IMR-90 (cell line): ENCODE data around the gene SLC38A4. TPM values are rescaled to one million over a fixed set of nuclear protein-coding genes. Genes with fewer than 3 reads are reported as not detected.

Experiments
- ATAC-seq: fragments of 200-7000 bp; cut with Tn5 transposase; 2 replicates; pipeline ENCODE4 v1.9.1; 2020; ENCODE audit warnings: low read depth, mild to moderate bottlenecking, moderate library complexity
- BruUV-seq: library from RNA; stranded (reverse); fragments of 400-500 nt; replicated peaks from 2 replicates; lab custom pipeline; 2021; lab: Mats Ljungman, UMichigan
- CTCF ChIA-PET: fragments of 300-600 bp; formaldehyde crosslinking; extraction: SDS; loops from one replicate; lab custom pipeline; 2021; ENCODE audit warnings: antibody characterized with exemption; lab: Yijun Ruan, JAX
- POLR2A ChIA-PET: fragments of 300-600 bp; sonication (Branson Sonifier 250); formaldehyde crosslinking; loops from one replicate; lab custom pipeline; 2022; ENCODE audit warnings: antibody characterized with exemption; ENCODE audit not compliant: unreplicated experiment; lab: Charles Lee
- DNase-seq: peaks from one replicate; pipeline ENCODE4 v3.0.0; 2013
- H2AFZ ChIP-seq: replicated peaks from 2 replicates; pipeline ENCODE3; 2013; ENCODE audit warnings: low read length, mild to moderate bottlenecking; ENCODE audit not compliant: poor library complexity
- H2AK5ac ChIP-seq: 2 replicates; pipeline ENCODE4 v1.6.1; 2013; ENCODE audit warnings: low read depth, low read length, inconsistent platforms
- H2AK9ac ChIP-seq: replicated peaks from 2 replicates; pipeline ENCODE3; 2013; ENCODE audit warnings: mild to moderate bottlenecking, low read depth, low read length, moderate library complexity; ENCODE audit not compliant: poor library complexity
- H2BK120ac ChIP-seq: 2 replicates; pipeline ENCODE4 v1.6.1; 2013; ENCODE audit warnings: low read depth, low read length, inconsistent platforms
- H2BK15ac ChIP-seq: 3 replicates; pipeline ENCODE4 v1.6.1; 2013; ENCODE audit warnings: low read depth, low read length, inconsistent platforms
- H2BK20ac ChIP-seq: 2 replicates; pipeline ENCODE4 v1.6.1; 2013; ENCODE audit warnings: low read depth, mild to moderate bottlenecking, inconsistent platforms, low read length, moderate library complexity
- H2BK5ac ChIP-seq: 2 replicates; pipeline ENCODE4 v1.6.1; 2013; ENCODE audit warnings: mild to moderate bottlenecking, low read depth, low read length, inconsistent platforms; ENCODE audit not compliant: poor library complexity, severe bottlenecking
- H3K14ac ChIP-seq: replicated peaks from 2 replicates; pipeline ENCODE4 v1.6.1; 2013; ENCODE audit warnings: low read depth, low read length, inconsistent platforms
- H3K18ac ChIP-seq: 2 replicates; pipeline ENCODE4 v1.6.1; 2013; ENCODE audit warnings: low read depth, low read length, control low read depth
- H3K23ac ChIP-seq: 2 replicates; pipeline ENCODE4 v1.6.1; 2013; ENCODE audit warnings: low read depth, low read length, inconsistent platforms
- H3K27ac ChIP-seq: 2 replicates; pipeline ENCODE4 v1.5.1; 2013; ENCODE audit warnings: mild to moderate bottlenecking, control low read depth, low read length; ENCODE audit not compliant: insufficient read depth
- H3K27me3 ChIP-seq: 2 replicates; pipeline ENCODE4 v1.6.1; 2013; ENCODE audit warnings: low read length; ENCODE audit not compliant: control insufficient read depth, insufficient read depth
- H3K36me3 ChIP-seq: 2 replicates; pipeline ENCODE4 v1.6.1; 2013; ENCODE audit warnings: low read length, mixed read lengths; ENCODE audit not compliant: control insufficient read depth, insufficient read depth
- H3K4ac ChIP-seq: 2 replicates; pipeline ENCODE4 v1.6.1; 2013; ENCODE audit warnings: low read depth, low read length, inconsistent platforms
- H3K4me1 ChIP-seq: 2 replicates; pipeline ENCODE4 v1.6.1; 2013; ENCODE audit warnings: low read length, mixed read lengths; ENCODE audit not compliant: control insufficient read depth, insufficient read depth
- H3K4me2 ChIP-seq: 2 replicates; pipeline ENCODE4 v1.6.1; 2013; ENCODE audit warnings: low read depth, mild to moderate bottlenecking, control low read depth, low read length, moderate library complexity
- H3K4me3 ChIP-seq: 2 replicates; pipeline ENCODE4 v1.5.1; 2013; ENCODE audit warnings: low read depth, mild to moderate bottlenecking, control low read depth, low read length, moderate library complexity; ENCODE audit not compliant: insufficient read depth
- H3K56ac ChIP-seq: 2 replicates; pipeline ENCODE4 v1.6.1; 2013; ENCODE audit warnings: low read length, inconsistent platforms; ENCODE audit not compliant: insufficient read depth; ENCODE audit errors: extremely low read depth
- H3K79me1 ChIP-seq, 2 experiments: 2 replicates each; pipeline ENCODE4 v1.6.1; 2013; ENCODE audit warnings: low read length in 2 of 2, inconsistent platforms in 1 of 2, low read depth in 1 of 2
- H3K9ac ChIP-seq: 2 replicates; pipeline ENCODE4 v1.6.1; 2013; ENCODE audit warnings: low read depth, low read length, control low read depth
- H3K9me1 ChIP-seq: 2 replicates; pipeline ENCODE4 v1.6.1; 2013; ENCODE audit warnings: low read length, inconsistent platforms; ENCODE audit not compliant: insufficient read depth
- H3K9me3 ChIP-seq: 2 replicates; pipeline ENCODE4 v1.6.1; 2013; ENCODE audit warnings: low read length; ENCODE audit not compliant: control insufficient read depth, insufficient read depth
- H4K20me1 ChIP-seq: 2 replicates; pipeline ENCODE4 v1.6.1; 2013; ENCODE audit warnings: low read length, inconsistent platforms; ENCODE audit not compliant: insufficient read depth
- H4K5ac ChIP-seq: 2 replicates; pipeline ENCODE4 v1.6.1; 2013; ENCODE audit warnings: mild to moderate bottlenecking, low read depth, low read length, control low read depth
- H4K8ac ChIP-seq, 2 experiments: 2 replicates each; pipeline ENCODE4 v1.6.1; 2013; ENCODE audit warnings: low read depth in 2 of 2, low read length in 2 of 2, control low read depth in 1 of 2, inconsistent platforms in 1 of 2
- H4K91ac ChIP-seq: 2 replicates; pipeline ENCODE4 v1.6.1; 2013; ENCODE audit warnings: low read depth, low read length, inconsistent platforms; ENCODE audit not compliant: insufficient read depth
- MAZ ChIP-seq: IDR thresholded peaks from 2 replicates; pipeline ENCODE4 v1.6.1; 2012; ENCODE audit warnings: low read depth, mild to moderate bottlenecking, low read length, improper control_type of control experiment, moderate library complexity, borderline replicate concordance
- SMC3 ChIP-seq: fragments of 150-350 bp; IDR thresholded peaks from 2 replicates; pipeline ENCODE4 v1.6.1; 2016; ENCODE audit warnings: low read depth, mild to moderate bottlenecking, antibody characterized with exemption, low read length, moderate library complexity
- dilution Hi-C: fragments of 300-500 bp; cut with HindIII; formaldehyde crosslinking; loops from one replicate; pipeline ENCODE4 v1.14.3; 2018; ENCODE audit warnings: low sequenced_read_pairs; ENCODE audit not compliant: unreplicated experiment
- in situ Hi-C: fragments of 300-500 bp; cut with MboI; formaldehyde crosslinking; loops from 3 replicates; pipeline ENCODE4 v1.14.3; 2019; ENCODE audit warnings: low sequenced_read_pairs, inconsistent platforms, mixed read lengths
- intact Hi-C: fragments of 100-400 bp; cut with micrococcal nuclease; formaldehyde crosslinking; loops from 2 replicates; pipeline ENCODE4 v1.10.0; 2022
- polyA plus RNA-seq, 3 experiments: library from polyadenylated mRNA; depleted of rRNA; stranded (reverse); fragments of >200 nt; gene quantifications; 2 replicates each; pipeline ENCODE4 v1.2.3, GENCODE V29; 2012; ENCODE audit warnings: low replicate concordance in 1 of 3
- total RNA-seq: library from RNA; depleted of rRNA; stranded (reverse); fragments of >200 nt; gene quantifications from 2 replicates; pipeline ENCODE4 v1.2.3, GENCODE V29; 2012

The SLC38A4 gene
- total and polyA plus RNA-seq, 2 of the 4 experiments (the other 2 are of a cell fraction): 2.3 to 2.7 TPM

GRCh38 chr12:46774322-46774633, 51.5 kb downstream of the SLC38A4 start:
- ChIA-PET POLR2A (no interaction called here), CTCF (no interaction called here)
- peak overlapping the region; percentile 8; the same call in 1 of the 2 replicates for H3K27ac ChIP-seq
- peak overlapping the region; percentile 93 for H3K18ac ChIP-seq
- H3K9ac ChIP-seq: no peak overlapping the region
- TF ChIP-seq SMC3 (no peak), MAZ (no peak)
- ATAC-seq (no peak), DNase-seq (no peak)
- no peak overlapping the region for H2AFZ ChIP-seq
- H2BK15ac ChIP-seq: peak overlapping the region; percentile 84; the same call in 2 of the 3 replicates
- no peaks in the 10 kb centered on the region; a peak in 1 of 4 replicates for H3K79me1 ChIP-seq
- peak overlapping the region; percentile 89 for H4K91ac ChIP-seq
- no peaks in the 10 kb centered on the region for H3K36me3 ChIP-seq
- peak overlapping the region in 1 of 2 experiments; percentile 85; a peak in 2 of 4 replicates for H4K8ac ChIP-seq
- dilution Hi-C loops (no loop called here), intact Hi-C loops (loop anchor here (5.0 kb wide), 1 partner anchor 158 kb away; no protein-coding TSS in a partner anchor), in situ Hi-C loops (no loop called here)
- peak overlapping the region; percentile 61 for H2BK5ac ChIP-seq
- no peaks in the 10 kb centered on the region for H4K20me1 ChIP-seq
- H3K56ac ChIP-seq: peak overlapping the region; percentile 54; the same call in 1 of the 2 replicates
- peaks cover 17% of the 10 kb centered on the region for H3K4me1 ChIP-seq
- H3K4me2 ChIP-seq: peak overlapping the region; percentile 42
- H3K9me3 ChIP-seq: no peaks in the 10 kb centered on the region
- H3K9me1 ChIP-seq: peaks cover 12% of the 10 kb centered on the region
- H3K27me3 ChIP-seq: no peaks in the 10 kb centered on the region
- no peak overlapping the region for H3K4me3 ChIP-seq
- H2AK5ac ChIP-seq: peak overlapping the region; percentile 12; the same call in 1 of the 2 replicates
- peak overlapping the region; percentile 60 for H3K14ac ChIP-seq
- H2BK120ac ChIP-seq: peak overlapping the region; percentile 91
- peak overlapping the region; percentile 70 for H3K23ac ChIP-seq
- peak overlapping the region; percentile 95 for H2BK20ac ChIP-seq
- H2AK9ac ChIP-seq: peak overlapping the region; percentile 47
- H4K5ac ChIP-seq: peak overlapping the region; percentile 85
- H3K4ac ChIP-seq: peak overlapping the region; percentile 92
- BruUV-seq: no TSS peak
